Vagina (tissue), 2 donors: ENCODE measurements around the gene MAT1A. TPM values are rescaled to one million over a fixed set of nuclear protein-coding genes. Genes with fewer than 3 reads are reported as not detected.

Experiments
- DNase-seq, 2 donors: peaks; one replicate each; pipeline ENCODE4 v3.0.0-alpha.2; 2017; ENCODE audit errors: extremely low spot score in 2 of 2
- H3K27ac ChIP-seq: fragments of 200-600 bp; sonication (generic); one replicate; pipeline ENCODE4 v1.5.1; 2019
- H3K27me3 ChIP-seq: fragments of 200-600 bp; sonication (generic); one replicate; pipeline ENCODE4 v1.5.1; 2019
- H3K36me3 ChIP-seq, 2 donors: fragments of 200-600 bp; sonication (generic); one replicate each; pipeline ENCODE4 v1.5.1; 2017 to 2019
- H3K4me1 ChIP-seq: fragments of 200-600 bp; sonication (generic); one replicate; pipeline ENCODE4 v1.5.1; 2019
- H3K4me3 ChIP-seq, 2 donors: fragments of 200-600 bp; sonication (generic); 1 replicate in 1 of 2; 2 replicates in 1 of 2; pipeline ENCODE4 v1.5.1; 2016 to 2019
- H3K9me3 ChIP-seq: fragments of 200-600 bp; sonication (generic); one replicate; pipeline ENCODE4 v1.5.1; 2019
- POLR2A ChIP-seq, 2 donors: fragments of 450-650 bp; IDR thresholded peaks; one replicate each; pipeline ENCODE4 v1.6.1; 2017; ENCODE audit warnings: antibody characterized with exemption in 2 of 2, mild to moderate bottlenecking in 2 of 2, moderate library complexity in 2 of 2
- POLR2AphosphoS5 ChIP-seq, 2 donors: sonication (generic); formaldehyde crosslinking; IDR thresholded peaks; one replicate each; pipeline ENCODE4 v1.9.0; 2017; ENCODE audit warnings: antibody characterized with exemption in 2 of 2, mild to moderate bottlenecking in 2 of 2, low read depth in 1 of 2; ENCODE audit not compliant: insufficient read depth in 1 of 2
- intact Hi-C: fragments of 100-400 bp; cut with DNase I; formaldehyde crosslinking; loops from one replicate; pipeline ENCODE4 v1.15.1; 2023
- total RNA-seq: library from RNA; depleted of rRNA; stranded (reverse); fragments of >200 nt; gene quantifications from one replicate; pipeline ENCODE4 v1.2.3, GENCODE V29; 2016
- TF ChIP-seq, protein P1 (sequence below), 3 experiments: fragments of 450-650 bp in 2 of 3; fragments of 200-600 bp in 1 of 3; sonication (generic) in 1 of 3; IDR thresholded peaks; one replicate each; pipeline ENCODE4 v1.5.1; 2017 to 2019; ENCODE audit warnings: antibody characterized with exemption in 3 of 3, mild to moderate bottlenecking in 2 of 3, moderate library complexity in 2 of 3

MAT1A gene
- total RNA-seq, 1 donor from 2014 or later = not detected

DNA sequence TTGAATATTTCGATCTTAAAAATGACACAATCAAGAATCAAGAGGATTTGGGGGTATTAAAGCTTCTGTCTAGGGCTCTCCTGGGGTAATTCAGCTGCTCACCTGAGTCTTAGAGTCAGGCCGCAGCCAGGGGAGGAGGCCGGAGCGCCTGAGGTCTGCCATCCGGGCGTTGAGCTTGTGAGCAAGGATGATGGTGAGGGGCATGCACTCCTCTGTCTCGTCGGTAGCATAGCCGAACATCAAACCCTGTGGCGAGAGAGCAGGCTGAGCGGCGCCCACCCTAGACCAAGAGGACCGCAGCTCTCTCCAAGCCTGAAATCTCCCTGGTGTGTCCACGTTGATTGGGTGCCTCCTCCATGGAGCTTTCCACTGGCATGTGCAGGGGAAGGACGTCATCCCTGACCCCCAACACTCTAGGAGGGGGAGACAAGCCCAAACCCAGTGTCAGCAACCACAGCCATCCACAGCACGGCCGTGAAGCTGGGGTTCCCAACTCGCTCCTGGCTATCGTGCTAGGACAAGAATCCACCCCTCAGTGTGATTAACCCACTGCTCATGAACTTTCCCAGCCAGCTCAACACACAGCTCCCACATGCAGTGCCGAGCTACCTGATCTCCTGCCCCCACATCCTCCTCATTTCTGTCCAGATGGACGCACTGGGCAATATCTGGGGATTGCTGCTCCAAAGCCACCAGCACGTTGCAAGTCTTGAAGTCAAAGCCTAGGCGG lies 9.2 kb downstream of the MAT1A start:
- TF ChIP-seq POLR2AphosphoS5 (IDR thresholded peaks at IDR 0.05; ENCODE audit: insufficient read depth in 1 of 2, low read depth in 1 of 2) = no peak
- TF ChIP-seq, protein P1, sequence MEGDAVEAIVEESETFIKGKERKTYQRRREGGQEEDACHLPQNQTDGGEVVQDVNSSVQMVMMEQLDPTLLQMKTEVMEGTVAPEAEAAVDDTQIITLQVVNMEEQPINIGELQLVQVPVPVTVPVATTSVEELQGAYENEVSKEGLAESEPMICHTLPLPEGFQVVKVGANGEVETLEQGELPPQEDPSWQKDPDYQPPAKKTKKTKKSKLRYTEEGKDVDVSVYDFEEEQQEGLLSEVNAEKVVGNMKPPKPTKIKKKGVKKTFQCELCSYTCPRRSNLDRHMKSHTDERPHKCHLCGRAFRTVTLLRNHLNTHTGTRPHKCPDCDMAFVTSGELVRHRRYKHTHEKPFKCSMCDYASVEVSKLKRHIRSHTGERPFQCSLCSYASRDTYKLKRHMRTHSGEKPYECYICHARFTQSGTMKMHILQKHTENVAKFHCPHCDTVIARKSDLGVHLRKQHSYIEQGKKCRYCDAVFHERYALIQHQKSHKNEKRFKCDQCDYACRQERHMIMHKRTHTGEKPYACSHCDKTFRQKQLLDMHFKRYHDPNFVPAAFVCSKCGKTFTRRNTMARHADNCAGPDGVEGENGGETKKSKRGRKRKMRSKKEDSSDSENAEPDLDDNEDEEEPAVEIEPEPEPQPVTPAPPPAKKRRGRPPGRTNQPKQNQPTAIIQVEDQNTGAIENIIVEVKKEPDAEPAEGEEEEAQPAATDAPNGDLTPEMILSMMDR (IDR thresholded peaks at IDR 0.05) = no peak
- TF ChIP-seq POLR2A (IDR thresholded peaks at IDR 0.05) = no peak
- H3K9me3 ChIP-seq = no peaks in the 10 kb centered on the region
- intact Hi-C loops = no loop called here
- no peak overlapping the region for H3K27ac ChIP-seq
- no peaks in the 10 kb centered on the region for H3K27me3 ChIP-seq
- no peaks in the 10 kb centered on the region for H3K36me3 ChIP-seq
- DNase-seq = peak; percentile 77 to 79
- no peaks in the 10 kb centered on the region for H3K4me1 ChIP-seq
- no peak overlapping the region for H3K4me3 ChIP-seq

DNA sequence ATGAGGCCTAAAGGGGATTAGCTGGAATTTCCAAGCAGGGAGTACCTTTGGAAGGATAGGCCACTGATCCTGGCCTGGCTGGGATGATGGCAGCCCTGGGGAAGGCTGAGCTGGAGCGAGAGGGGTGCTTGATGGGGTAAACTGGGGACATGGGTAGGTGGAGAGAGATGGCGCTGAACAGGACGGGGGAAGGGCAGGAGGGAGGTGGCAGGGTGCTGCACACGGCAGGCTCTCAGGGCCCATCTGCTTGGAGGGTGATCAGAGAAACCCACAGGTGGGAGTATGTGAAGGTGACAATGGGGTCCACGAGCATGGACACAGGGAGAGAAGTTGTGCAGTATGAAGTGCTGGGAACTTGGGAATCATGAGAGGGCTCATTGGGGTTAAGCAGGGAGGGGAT lies 10.3 kb downstream of the MAT1A start:
- H3K27me3 ChIP-seq = no peaks in the 10 kb centered on the region
- TF ChIP-seq, protein P1 (IDR thresholded peaks at IDR 0.05) = no peak
- TF ChIP-seq POLR2A (IDR thresholded peaks at IDR 0.05) (no peak), POLR2AphosphoS5 (IDR thresholded peaks at IDR 0.05; ENCODE audit: insufficient read depth in 1 of 2, low read depth in 1 of 2) (no peak)
- no peaks in the 10 kb centered on the region for H3K4me1 ChIP-seq
- H3K36me3 ChIP-seq = no peaks in the 10 kb centered on the region
- no peaks in the 10 kb centered on the region for H3K9me3 ChIP-seq
- H3K27ac ChIP-seq = no peak overlapping the region
- DNase-seq = peak in 1 of 2 donors; percentile 40
- intact Hi-C loops = no loop called here
- H3K4me3 ChIP-seq = no peak overlapping the region

DNA sequence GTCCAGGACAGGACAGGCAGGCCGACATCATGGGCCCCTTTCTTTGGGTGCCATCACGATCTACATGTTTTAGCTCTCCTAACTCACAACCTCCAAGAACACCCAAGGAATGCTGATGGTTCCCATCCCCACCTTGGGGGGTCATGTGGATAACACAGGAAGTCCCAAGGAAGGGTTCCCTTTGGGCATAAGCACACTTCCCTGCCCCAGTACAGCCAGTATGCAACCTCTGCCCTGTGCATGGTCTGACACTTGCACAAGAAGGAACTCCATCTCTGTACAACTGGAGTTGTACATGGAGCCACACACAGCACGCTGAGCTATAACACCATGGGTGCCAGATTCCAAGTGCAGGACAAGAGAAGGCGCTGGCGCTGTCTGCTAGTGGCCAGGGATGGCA lies 11.0 kb downstream of the MAT1A start:
- intact Hi-C loops = no loop called here
- H3K27ac ChIP-seq = no peak overlapping the region
- no peak for TF ChIP-seq POLR2A (IDR thresholded peaks at IDR 0.05)
- TF ChIP-seq, protein P1 (IDR thresholded peaks at IDR 0.05) = no peak
- TF ChIP-seq POLR2AphosphoS5 (IDR thresholded peaks at IDR 0.05; ENCODE audit: insufficient read depth in 1 of 2, low read depth in 1 of 2) = no peak

DNA sequence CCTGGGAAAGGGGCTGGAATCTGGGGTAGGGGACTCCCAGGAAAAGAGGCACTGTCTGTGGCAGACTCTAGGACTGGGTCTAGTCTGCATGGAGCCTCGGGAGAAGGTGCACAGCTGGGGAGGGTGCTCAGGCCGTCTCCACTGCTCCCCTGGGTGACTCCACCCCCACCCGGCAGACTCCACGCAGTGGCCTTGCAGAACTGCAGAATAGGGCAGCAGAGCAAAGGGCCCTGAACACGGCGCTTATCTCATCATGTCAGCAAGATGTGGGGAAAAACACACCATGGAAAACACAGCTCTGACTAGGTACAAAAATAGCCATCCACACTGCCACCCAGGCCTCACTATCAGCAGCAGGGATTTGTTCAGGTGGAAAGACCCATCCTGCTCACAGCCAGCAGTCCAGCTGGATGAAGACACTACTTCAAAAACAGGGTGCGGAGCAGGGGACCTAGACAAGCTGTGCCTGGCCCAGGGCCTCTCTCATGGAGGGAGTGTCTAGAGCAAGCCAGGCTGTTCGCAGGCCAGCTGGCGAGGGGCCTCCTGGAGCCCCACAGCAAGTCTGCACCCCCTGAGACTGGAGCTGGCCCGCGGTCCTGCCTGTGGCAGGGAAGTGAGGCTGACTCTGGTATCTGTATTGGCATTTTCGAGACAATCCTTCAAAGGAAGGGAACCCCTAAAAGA lies 11.7 kb downstream of the MAT1A start:
- TF ChIP-seq POLR2AphosphoS5 (IDR thresholded peaks at IDR 0.05; ENCODE audit: insufficient read depth in 1 of 2, low read depth in 1 of 2) = no peak
- TF ChIP-seq POLR2A (IDR thresholded peaks at IDR 0.05) = no peak
- TF ChIP-seq, protein P1 (IDR thresholded peaks at IDR 0.05) = no peak
- Histone ChIP-seq H3K36me3 (no peaks in the 10 kb centered on the region), H3K4me1 (no peaks in the 10 kb centered on the region), H3K9me3 (no peaks in the 10 kb centered on the region), H3K27me3 (no peaks in the 10 kb centered on the region), H3K4me3 (no peak overlapping the region), H3K27ac (no peak overlapping the region)
- intact Hi-C loops = no loop called here
- DNase-seq = peak; percentile 47 to 67

More for the DNA sequence above, 11.0 kb downstream of the MAT1A start:
- Histone ChIP-seq H3K9me3 (no peaks in the 10 kb centered on the region), H3K27me3 (no peaks in the 10 kb centered on the region), H3K4me3 (no peak overlapping the region), H3K4me1 (no peaks in the 10 kb centered on the region), H3K36me3 (no peaks in the 10 kb centered on the region)
- peak in 1 of 2 donors; percentile 76 for DNase-seq

DNA sequence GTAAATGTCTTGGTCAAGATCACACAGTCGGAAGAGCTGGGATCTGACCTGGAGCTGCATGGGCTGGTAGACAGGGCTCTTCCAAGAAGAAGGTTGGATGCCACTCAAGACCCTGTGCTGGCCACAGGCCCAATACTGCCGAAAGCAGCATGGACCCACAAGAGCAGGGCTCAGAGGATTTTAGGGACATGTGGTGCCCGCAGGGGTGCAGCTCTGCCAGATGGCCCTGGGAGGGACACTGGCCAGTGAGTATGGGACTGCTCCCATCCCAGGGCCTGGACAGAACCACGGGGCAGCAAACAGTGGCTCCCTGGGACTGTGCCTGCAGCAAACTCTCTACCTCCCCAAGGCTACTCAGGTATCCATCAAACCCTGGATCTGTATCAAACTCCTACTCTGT lies 12.4 kb downstream of the MAT1A start:
- Histone ChIP-seq H3K9me3 (no peaks in the 10 kb centered on the region), H3K27ac (no peak overlapping the region), H3K4me1 (no peaks in the 10 kb centered on the region), H3K36me3 (no peaks in the 10 kb centered on the region), H3K4me3 (no peak overlapping the region), H3K27me3 (no peaks in the 10 kb centered on the region)
- DNase-seq = peak; percentile 34 to 61
- TF ChIP-seq POLR2A (IDR thresholded peaks at IDR 0.05) = no peak
- TF ChIP-seq, protein P1 (IDR thresholded peaks at IDR 0.05) = no peak
- no peak for TF ChIP-seq POLR2AphosphoS5 (IDR thresholded peaks at IDR 0.05; ENCODE audit: insufficient read depth in 1 of 2, low read depth in 1 of 2)
- intact Hi-C loops = no loop called here
